Stomach (tissue), 4 donors: ENCODE results near the gene OR5A1.
"Not testable (repeated sequence)": the region's sequence is repeated elsewhere in the genome, so short reads cannot be mapped to it uniquely, and the experiment has no call there.

ENCODE experiments used
- CTCF ChIP-seq, 7 experiments: fragments of 450-650 bp in 4 of 7; fragments of 200-600 bp in 3 of 7; sonication (generic) in 3 of 7; IDR thresholded peaks; one replicate each; pipeline ENCODE4 v1.5.1; 2016 to 2019; ENCODE audit warnings: antibody characterized with exemption in 7 of 7, control low read depth in 2 of 7, mild to moderate bottlenecking in 1 of 7
- EP300 ChIP-seq: sonication (generic); formaldehyde crosslinking; IDR thresholded peaks from one replicate; pipeline ENCODE4 v1.6.1; 2017; ENCODE audit warnings: antibody characterized with exemption
- POLR2A ChIP-seq, 4 donors: fragments of 450-650 bp; IDR thresholded peaks; one replicate each; pipeline ENCODE4 v1.6.1; 2016; ENCODE audit warnings: antibody characterized with exemption in 4 of 4, control low read depth in 2 of 4, mild to moderate bottlenecking in 1 of 4, moderate library complexity in 1 of 4

- TF ChIP-seq POLR2A (IDR thresholded peaks at IDR 0.05); CTCF (IDR thresholded peaks at IDR 0.05); EP300: not testable (repeated sequence)
Measured at GRCh38 chr11:59445624-59446023, 9.4 kb downstream of the OR5A1 start.
